IMR-90 (cell line): ENCODE measurements around the gene ZNF705A. TPM values are rescaled to one million over a fixed set of nuclear protein-coding genes. Genes with fewer than 3 reads are reported as not detected.
"Not testable (repeated sequence)": the region's sequence is repeated elsewhere in the genome, so short reads cannot be mapped to it uniquely, and the experiment has no call there.

Experiments used
- ATAC-seq: fragments of 200-7000 bp; cut with Tn5 transposase; 2 replicates; pipeline ENCODE4 v1.9.1; 2020; ENCODE audit warnings: low read depth, mild to moderate bottlenecking, moderate library complexity
- BruUV-seq: library from RNA; stranded (reverse); fragments of 400-500 nt; replicated peaks from 2 replicates; lab custom pipeline; 2021; lab: Mats Ljungman, UMichigan
- CTCF ChIA-PET: fragments of 300-600 bp; formaldehyde crosslinking; extraction: SDS; loops from one replicate; lab custom pipeline; 2021; ENCODE audit warnings: antibody characterized with exemption; lab: Yijun Ruan, JAX
- POLR2A ChIA-PET: fragments of 300-600 bp; sonication (Branson Sonifier 250); formaldehyde crosslinking; loops from one replicate; lab custom pipeline; 2022; ENCODE audit warnings: antibody characterized with exemption; ENCODE audit not compliant: unreplicated experiment; lab: Charles Lee
- DNase-seq: peaks from one replicate; pipeline ENCODE4 v3.0.0; 2013
- H2AFZ ChIP-seq: replicated peaks from 2 replicates; pipeline ENCODE3; 2013; ENCODE audit warnings: low read length, mild to moderate bottlenecking; ENCODE audit not compliant: poor library complexity
- H2AK5ac ChIP-seq: 2 replicates; pipeline ENCODE4 v1.6.1; 2013; ENCODE audit warnings: low read depth, low read length, inconsistent platforms
- H2AK9ac ChIP-seq: replicated peaks from 2 replicates; pipeline ENCODE3; 2013; ENCODE audit warnings: mild to moderate bottlenecking, low read depth, low read length, moderate library complexity; ENCODE audit not compliant: poor library complexity
- H2BK120ac ChIP-seq: 2 replicates; pipeline ENCODE4 v1.6.1; 2013; ENCODE audit warnings: low read depth, low read length, inconsistent platforms
- H2BK15ac ChIP-seq: 3 replicates; pipeline ENCODE4 v1.6.1; 2013; ENCODE audit warnings: low read depth, low read length, inconsistent platforms
- H2BK20ac ChIP-seq: 2 replicates; pipeline ENCODE4 v1.6.1; 2013; ENCODE audit warnings: low read depth, mild to moderate bottlenecking, inconsistent platforms, low read length, moderate library complexity
- H2BK5ac ChIP-seq: 2 replicates; pipeline ENCODE4 v1.6.1; 2013; ENCODE audit warnings: mild to moderate bottlenecking, low read depth, low read length, inconsistent platforms; ENCODE audit not compliant: poor library complexity, severe bottlenecking
- H3K14ac ChIP-seq: replicated peaks from 2 replicates; pipeline ENCODE4 v1.6.1; 2013; ENCODE audit warnings: low read depth, low read length, inconsistent platforms
- H3K18ac ChIP-seq: 2 replicates; pipeline ENCODE4 v1.6.1; 2013; ENCODE audit warnings: low read depth, low read length, control low read depth
- H3K23ac ChIP-seq: 2 replicates; pipeline ENCODE4 v1.6.1; 2013; ENCODE audit warnings: low read depth, low read length, inconsistent platforms
- H3K27ac ChIP-seq: 2 replicates; pipeline ENCODE4 v1.5.1; 2013; ENCODE audit warnings: mild to moderate bottlenecking, control low read depth, low read length; ENCODE audit not compliant: insufficient read depth
- H3K27me3 ChIP-seq: 2 replicates; pipeline ENCODE4 v1.6.1; 2013; ENCODE audit warnings: low read length; ENCODE audit not compliant: control insufficient read depth, insufficient read depth
- H3K36me3 ChIP-seq: 2 replicates; pipeline ENCODE4 v1.6.1; 2013; ENCODE audit warnings: low read length, mixed read lengths; ENCODE audit not compliant: control insufficient read depth, insufficient read depth
- H3K4ac ChIP-seq: 2 replicates; pipeline ENCODE4 v1.6.1; 2013; ENCODE audit warnings: low read depth, low read length, inconsistent platforms
- H3K4me1 ChIP-seq: 2 replicates; pipeline ENCODE4 v1.6.1; 2013; ENCODE audit warnings: low read length, mixed read lengths; ENCODE audit not compliant: control insufficient read depth, insufficient read depth
- H3K4me2 ChIP-seq: 2 replicates; pipeline ENCODE4 v1.6.1; 2013; ENCODE audit warnings: low read depth, mild to moderate bottlenecking, control low read depth, low read length, moderate library complexity
- H3K4me3 ChIP-seq: 2 replicates; pipeline ENCODE4 v1.5.1; 2013; ENCODE audit warnings: low read depth, mild to moderate bottlenecking, control low read depth, low read length, moderate library complexity; ENCODE audit not compliant: insufficient read depth
- H3K56ac ChIP-seq: 2 replicates; pipeline ENCODE4 v1.6.1; 2013; ENCODE audit warnings: low read length, inconsistent platforms; ENCODE audit not compliant: insufficient read depth; ENCODE audit errors: extremely low read depth
- H3K79me1 ChIP-seq, 2 experiments: 2 replicates each; pipeline ENCODE4 v1.6.1; 2013; ENCODE audit warnings: low read length in 2 of 2, inconsistent platforms in 1 of 2, low read depth in 1 of 2
- H3K9ac ChIP-seq: 2 replicates; pipeline ENCODE4 v1.6.1; 2013; ENCODE audit warnings: low read depth, low read length, control low read depth
- H3K9me1 ChIP-seq: 2 replicates; pipeline ENCODE4 v1.6.1; 2013; ENCODE audit warnings: low read length, inconsistent platforms; ENCODE audit not compliant: insufficient read depth
- H3K9me3 ChIP-seq: 2 replicates; pipeline ENCODE4 v1.6.1; 2013; ENCODE audit warnings: low read length; ENCODE audit not compliant: control insufficient read depth, insufficient read depth
- H4K20me1 ChIP-seq: 2 replicates; pipeline ENCODE4 v1.6.1; 2013; ENCODE audit warnings: low read length, inconsistent platforms; ENCODE audit not compliant: insufficient read depth
- H4K5ac ChIP-seq: 2 replicates; pipeline ENCODE4 v1.6.1; 2013; ENCODE audit warnings: mild to moderate bottlenecking, low read depth, low read length, control low read depth
- H4K8ac ChIP-seq, 2 experiments: 2 replicates each; pipeline ENCODE4 v1.6.1; 2013; ENCODE audit warnings: low read depth in 2 of 2, low read length in 2 of 2, control low read depth in 1 of 2, inconsistent platforms in 1 of 2
- H4K91ac ChIP-seq: 2 replicates; pipeline ENCODE4 v1.6.1; 2013; ENCODE audit warnings: low read depth, low read length, inconsistent platforms; ENCODE audit not compliant: insufficient read depth
- RAD21 ChIP-seq: IDR thresholded peaks from 2 replicates; pipeline ENCODE4 v1.6.1; 2012; ENCODE audit warnings: low read length, improper control_type of control experiment
- SMC3 ChIP-seq: fragments of 150-350 bp; IDR thresholded peaks from 2 replicates; pipeline ENCODE4 v1.6.1; 2016; ENCODE audit warnings: low read depth, mild to moderate bottlenecking, antibody characterized with exemption, low read length, moderate library complexity
- WGBS, 2 experiments: methylation state at CpG; one replicate each; pipeline versions ENCODE4 v1.1.5 to v1.1.7; 2013; ENCODE audit warnings: missing lambda C conversion rate in 2 of 2; ENCODE audit not compliant: insufficient read length in 1 of 2; ENCODE audit errors: extremely low coverage in 2 of 2; 5-methylcytosine and 5-hydroxymethylcytosine counted together
- dilution Hi-C: fragments of 300-500 bp; cut with HindIII; formaldehyde crosslinking; loops from one replicate; pipeline ENCODE4 v1.14.3; 2018; ENCODE audit warnings: low sequenced_read_pairs; ENCODE audit not compliant: unreplicated experiment
- in situ Hi-C: fragments of 300-500 bp; cut with MboI; formaldehyde crosslinking; loops from 3 replicates; pipeline ENCODE4 v1.14.3; 2019; ENCODE audit warnings: low sequenced_read_pairs, inconsistent platforms, mixed read lengths
- intact Hi-C: fragments of 100-400 bp; cut with micrococcal nuclease; formaldehyde crosslinking; loops from 2 replicates; pipeline ENCODE4 v1.10.0; 2022
- polyA plus RNA-seq, 3 experiments: library from polyadenylated mRNA; depleted of rRNA; stranded (reverse); fragments of >200 nt; gene quantifications; 2 replicates each; pipeline ENCODE4 v1.2.3, GENCODE V29; 2012; ENCODE audit warnings: low replicate concordance in 1 of 3
- total RNA-seq: library from RNA; depleted of rRNA; stranded (reverse); fragments of >200 nt; gene quantifications from 2 replicates; pipeline ENCODE4 v1.2.3, GENCODE V29; 2012
- TF ChIP-seq, protein P1 (sequence below): conservative IDR thresholded peaks from 2 replicates; pipeline ENCODE4 v1.5.1; 2012; ENCODE audit warnings: mild to moderate bottlenecking, low read depth, low read length, improper control_type of control experiment

ZNF705A gene
- total and polyA plus RNA-seq, 2 of the 4 experiments (the other 2 are of a cell fraction) = not detected

DNA sequence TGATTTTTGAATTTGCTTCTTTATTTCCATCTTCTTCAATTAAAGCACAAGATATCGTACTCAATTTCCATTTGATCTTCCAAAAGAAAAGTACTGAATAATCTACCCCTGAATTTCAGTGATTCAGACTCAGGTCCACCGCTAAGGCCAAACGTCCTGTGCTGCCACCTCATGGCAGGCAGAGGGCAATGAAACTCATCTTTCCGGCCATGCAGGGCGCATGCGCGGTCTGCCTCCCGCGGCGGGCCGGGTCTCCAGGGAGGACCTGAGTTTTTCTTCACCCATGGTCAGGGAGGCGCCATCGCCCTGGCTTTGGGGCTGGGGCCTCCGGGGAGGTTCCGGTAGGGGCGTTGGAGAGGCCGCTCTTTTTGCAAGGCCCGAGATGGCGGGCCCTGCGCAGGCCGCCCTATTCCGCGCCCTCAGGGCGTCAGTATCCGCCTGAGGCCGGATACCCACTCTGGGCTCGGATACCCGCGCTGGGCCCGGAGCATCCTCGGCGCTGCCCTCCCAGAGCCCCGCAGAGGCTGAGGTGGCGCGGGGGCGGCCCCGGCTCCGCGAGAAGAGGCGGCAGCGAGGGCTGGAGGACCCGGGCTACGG lies 23.3 kb downstream of the ZNF705A start:
- H3K23ac ChIP-seq, H3K18ac ChIP-seq, dilution Hi-C loops, in situ Hi-C loops, H2AK9ac ChIP-seq, H3K9me3 ChIP-seq, H4K20me1 ChIP-seq, H3K9me1 ChIP-seq, POLR2A ChIA-PET, H2AK5ac ChIP-seq, H2BK20ac ChIP-seq, H4K5ac ChIP-seq, H3K4me1 ChIP-seq, H2BK15ac ChIP-seq, H3K27me3 ChIP-seq, H4K8ac ChIP-seq, BruUV-seq, CTCF ChIA-PET, H3K36me3 ChIP-seq, H4K91ac ChIP-seq, H3K79me1 ChIP-seq, H3K14ac ChIP-seq: not testable (repeated sequence)
- peak overlapping the region; percentile 28; the same call in 1 of the 2 replicates for H3K4me2 ChIP-seq
- H2AFZ ChIP-seq = peak overlapping the region; percentile 70
- H3K27ac ChIP-seq = peak overlapping the region; percentile 90
- DNase-seq (peak; percentile 57), ATAC-seq (peak; percentile 70; the same call in 1 of the 2 replicates)
- H3K4ac ChIP-seq = peak overlapping the region; percentile 35; the same call in 1 of the 2 replicates
- H3K9ac ChIP-seq = peak overlapping the region; percentile 67; the same call in 1 of the 2 replicates
- TF ChIP-seq, protein P1, sequence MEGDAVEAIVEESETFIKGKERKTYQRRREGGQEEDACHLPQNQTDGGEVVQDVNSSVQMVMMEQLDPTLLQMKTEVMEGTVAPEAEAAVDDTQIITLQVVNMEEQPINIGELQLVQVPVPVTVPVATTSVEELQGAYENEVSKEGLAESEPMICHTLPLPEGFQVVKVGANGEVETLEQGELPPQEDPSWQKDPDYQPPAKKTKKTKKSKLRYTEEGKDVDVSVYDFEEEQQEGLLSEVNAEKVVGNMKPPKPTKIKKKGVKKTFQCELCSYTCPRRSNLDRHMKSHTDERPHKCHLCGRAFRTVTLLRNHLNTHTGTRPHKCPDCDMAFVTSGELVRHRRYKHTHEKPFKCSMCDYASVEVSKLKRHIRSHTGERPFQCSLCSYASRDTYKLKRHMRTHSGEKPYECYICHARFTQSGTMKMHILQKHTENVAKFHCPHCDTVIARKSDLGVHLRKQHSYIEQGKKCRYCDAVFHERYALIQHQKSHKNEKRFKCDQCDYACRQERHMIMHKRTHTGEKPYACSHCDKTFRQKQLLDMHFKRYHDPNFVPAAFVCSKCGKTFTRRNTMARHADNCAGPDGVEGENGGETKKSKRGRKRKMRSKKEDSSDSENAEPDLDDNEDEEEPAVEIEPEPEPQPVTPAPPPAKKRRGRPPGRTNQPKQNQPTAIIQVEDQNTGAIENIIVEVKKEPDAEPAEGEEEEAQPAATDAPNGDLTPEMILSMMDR = peak; percentile 62
- TF ChIP-seq RAD21 (peak; percentile 55), SMC3 (peak; percentile 58)
- intact Hi-C loops = loop anchor here (1.0 kb wide), 1 partner anchor 71 kb away; no protein-coding TSS in a partner anchor
- H2BK120ac ChIP-seq = 0 out of 2 replicates have a peak overlapping the region, but pooled peaks have one; percentile 23
- peak overlapping the region; percentile 68 for H3K4me3 ChIP-seq
- WGBS, 2 experiments = 1% methylated on average over 13 of the region's 43 CpGs; no CpG with 5 or more reads in 1 of the 2 experiments
- H2BK5ac ChIP-seq = peak overlapping the region; percentile 82
- peak overlapping the region; percentile 30; the same call in 1 of the 2 replicates for H3K56ac ChIP-seq

DNA sequence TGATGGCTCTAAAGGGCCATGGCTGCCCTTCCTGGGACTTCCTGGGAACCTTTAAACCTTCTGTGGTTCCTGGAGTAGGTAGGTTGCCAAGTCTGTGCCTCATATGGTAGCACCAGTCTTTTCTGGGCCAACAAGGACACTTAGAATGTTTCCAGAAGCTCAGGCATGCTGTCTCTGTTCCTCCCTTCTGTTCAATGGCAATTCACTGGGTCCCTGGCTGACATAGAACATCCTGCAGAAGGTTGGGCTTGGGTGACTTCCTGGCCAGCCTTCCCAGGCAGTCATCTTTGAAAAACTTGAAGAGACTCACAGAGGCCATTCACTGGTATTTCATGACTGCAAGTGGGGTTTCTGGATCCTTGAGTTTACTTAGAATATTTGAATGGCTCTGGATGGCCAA lies 24.5 kb downstream of the ZNF705A start:
- H3K9ac ChIP-seq, dilution Hi-C loops, H3K4ac ChIP-seq, H3K4me1 ChIP-seq, H3K36me3 ChIP-seq, H4K91ac ChIP-seq, H3K27ac ChIP-seq, H2AK9ac ChIP-seq, CTCF ChIA-PET, POLR2A ChIA-PET, H2AK5ac ChIP-seq, BruUV-seq, ATAC-seq, H3K9me3 ChIP-seq, H2BK15ac ChIP-seq, H4K20me1 ChIP-seq, H3K4me2 ChIP-seq, intact Hi-C loops, H2AFZ ChIP-seq, DNase-seq, H3K56ac ChIP-seq, H3K4me3 ChIP-seq, H3K23ac ChIP-seq, H2BK20ac ChIP-seq, H3K18ac ChIP-seq, H2BK5ac ChIP-seq, H3K14ac ChIP-seq, in situ Hi-C loops, H4K5ac ChIP-seq, H3K27me3 ChIP-seq, H3K9me1 ChIP-seq, H2BK120ac ChIP-seq, H3K79me1 ChIP-seq: not testable (repeated sequence)
- H4K8ac ChIP-seq = peak overlapping the region in 1 of 2 experiments; percentile 49; a peak in 2 of 4 replicates
